H1 (cell line): Measurements from ENCODE around the gene SOX30. TPM values are rescaled to one million over a fixed set of nuclear protein-coding genes. Genes with fewer than 3 reads are reported as not detected.

ENCODE experiments used
- CTCF ChIA-PET: fragments of 300-600 bp; sonication (Branson Sonifier 250); formaldehyde crosslinking; loops from one replicate; lab custom pipeline; 2021; ENCODE audit not compliant: partially characterized antibody; lab: Charles Lee
- POLR2A ChIA-PET: fragments of 300-600 bp; sonication (Branson Sonifier 250); formaldehyde crosslinking; loops from one replicate; lab custom pipeline; 2021; ENCODE audit warnings: inconsistent platforms; ENCODE audit not compliant: partially characterized antibody; lab: Charles Lee
- DNase-seq, 2 experiments: peaks; one replicate each; pipeline versions ENCODE4 v3.0.0 to v3.0.0-alpha.2; 2010 to 2022; ENCODE audit warnings: low spot score in 2 of 2, low read depth in 1 of 2, mixed read lengths in 1 of 2
- FAIRE-seq: peaks from 2 replicates; lab custom pipeline; 2011; peaks lifted over from hg19 to GRCh38; lab: Jason Lieb, UNC
- H2AFZ ChIP-seq: 2 replicates; pipeline ENCODE4 v1.8.1; 2012; ENCODE audit warnings: low read length, inconsistent platforms
- H2AK5ac ChIP-seq: 2 replicates; pipeline ENCODE4 v1.6.1; 2013; ENCODE audit warnings: low read depth, low read length
- H2BK120ac ChIP-seq: replicated peaks from 2 replicates; pipeline ENCODE3; 2013; ENCODE audit warnings: low read depth, low read length, inconsistent platforms
- H2BK12ac ChIP-seq: 2 replicates; pipeline ENCODE4 v1.6.1; 2013; ENCODE audit warnings: low read depth, low read length
- H2BK15ac ChIP-seq: 2 replicates; pipeline ENCODE4 v1.6.1; 2013; ENCODE audit warnings: low read length
- H2BK20ac ChIP-seq: 2 replicates; pipeline ENCODE4 v1.6.1; 2013; ENCODE audit warnings: low read length
- H2BK5ac ChIP-seq: 2 replicates; pipeline ENCODE4 v1.6.1; 2013; ENCODE audit warnings: low read depth, low read length
- H3K14ac ChIP-seq: 2 replicates; pipeline ENCODE4 v1.6.1; 2013; ENCODE audit warnings: inconsistent platforms; ENCODE audit not compliant: insufficient read length
- H3K18ac ChIP-seq: 2 replicates; pipeline ENCODE4 v1.6.1; 2013; ENCODE audit warnings: low read length; ENCODE audit errors: extremely low read depth
- H3K23ac ChIP-seq: 2 replicates; pipeline ENCODE4 v1.6.1; 2013; ENCODE audit warnings: inconsistent platforms; ENCODE audit not compliant: insufficient read length
- H3K23me2 ChIP-seq: 2 replicates; pipeline ENCODE4 v1.6.1; 2013; ENCODE audit warnings: low read depth, low read length
- H3K27ac ChIP-seq: 2 replicates; pipeline ENCODE4 v1.6.1; 2011; ENCODE audit warnings: low read depth, low read length, inconsistent platforms
- H3K27me3 ChIP-seq, 4 experiments: replicated peaks in 1 of 4; 1 replicate in 1 of 4; 2 replicates in 3 of 4; pipeline versions ENCODE4 v1.6.1 to v1.8.1; 2011 to 2013; ENCODE audit warnings: low read length in 3 of 4, mild to moderate bottlenecking in 3 of 4, inconsistent platforms in 2 of 4, mixed read lengths in 2 of 4, moderate library complexity in 1 of 4; ENCODE audit not compliant: control insufficient read depth in 3 of 4, insufficient read depth in 3 of 4; ENCODE audit errors: extremely low read depth in 1 of 4
- H3K36me3 ChIP-seq, 4 experiments: 2 replicates each; pipeline versions ENCODE4 v1.6.1 to v1.8.1; 2011 to 2013; ENCODE audit warnings: mild to moderate bottlenecking in 4 of 4, low read length in 3 of 4, moderate library complexity in 2 of 4, control low read depth in 1 of 4, inconsistent platforms in 1 of 4; ENCODE audit not compliant: insufficient read depth in 4 of 4, control insufficient read depth in 2 of 4
- H3K4ac ChIP-seq: replicated peaks from 2 replicates; pipeline ENCODE3; 2013; ENCODE audit warnings: low read length, low read depth, mixed read lengths, inconsistent platforms; ENCODE audit not compliant: insufficient read length
- H3K4me1 ChIP-seq, 4 experiments: replicated peaks in 1 of 4; 1 replicate in 1 of 4; 2 replicates in 3 of 4; pipeline versions ENCODE4 v1.6.1 to v1.8.1; 2011 to 2013; ENCODE audit warnings: low read length in 3 of 4, inconsistent platforms in 2 of 4, mixed read lengths in 1 of 4; ENCODE audit not compliant: insufficient read depth in 4 of 4, control insufficient read depth in 3 of 4
- H3K4me2 ChIP-seq, 2 experiments: 2 replicates each; pipeline versions ENCODE4 v1.6.1 to v1.8.1; 2011 to 2013; ENCODE audit warnings: low read depth in 2 of 2, low read length in 2 of 2, control low read depth in 1 of 2, inconsistent platforms in 1 of 2, mild to moderate bottlenecking in 1 of 2; ENCODE audit not compliant: insufficient read depth in 1 of 2
- H3K4me3 ChIP-seq, 4 experiments: fragments of 200-600, 300-600 bp in 1 of 4; sonication (generic), shearing (Covaris generic), sonication (Bioruptor Twin) in 1 of 4; 2 replicates each; pipeline versions ENCODE4 v1.5.1 to v1.8.1; 2011 to 2016; ENCODE audit warnings: low read length in 4 of 4, low read depth in 3 of 4, control low read depth in 2 of 4, inconsistent platforms in 2 of 4, mild to moderate bottlenecking in 2 of 4, mixed read lengths in 1 of 4, moderate library complexity in 1 of 4; ENCODE audit not compliant: insufficient read depth in 2 of 4; ENCODE audit errors: extremely low read depth in 1 of 4
- H3K56ac ChIP-seq: replicated peaks from 2 replicates; pipeline ENCODE3; 2013; ENCODE audit warnings: low read depth, mild to moderate bottlenecking, mixed read lengths, low read length, inconsistent platforms; ENCODE audit not compliant: insufficient read length
- H3K79me1 ChIP-seq: 2 replicates; pipeline ENCODE4 v1.6.1; 2013; ENCODE audit warnings: low read depth, low read length, control low read depth
- H3K79me2 ChIP-seq, 2 experiments: 2 replicates each; pipeline versions ENCODE4 v1.6.1 to v1.8.1; 2012 to 2013; ENCODE audit warnings: low read length in 2 of 2, mild to moderate bottlenecking in 2 of 2, inconsistent platforms in 1 of 2; ENCODE audit not compliant: insufficient read depth in 2 of 2, control insufficient read depth in 1 of 2
- H3K9ac ChIP-seq, 4 experiments: replicated peaks in 1 of 4; 1 replicate in 1 of 4; 2 replicates in 3 of 4; pipeline versions ENCODE4 v1.6.1 to v1.8.1; 2011 to 2013; ENCODE audit warnings: low read depth in 3 of 4, low read length in 3 of 4, control low read depth in 2 of 4, mild to moderate bottlenecking in 2 of 4, moderate library complexity in 2 of 4, inconsistent platforms in 1 of 4; ENCODE audit errors: extremely low read depth in 1 of 4
- H3K9me3 ChIP-seq, 2 experiments: 2 replicates each; pipeline versions ENCODE4 v1.6.1 to v1.8.1; 2012 to 2013; ENCODE audit warnings: mild to moderate bottlenecking in 2 of 2, moderate library complexity in 2 of 2, control low read depth in 1 of 2, inconsistent platforms in 1 of 2, low read depth in 1 of 2, low read length in 1 of 2, mixed read lengths in 1 of 2; ENCODE audit not compliant: insufficient read depth in 2 of 2
- H4K20me1 ChIP-seq, 2 experiments: replicated peaks in 1 of 2; 2 replicates each; pipeline versions ENCODE3 to v1.8.1; 2011 to 2013; ENCODE audit warnings: inconsistent platforms in 2 of 2, low read length in 2 of 2, mild to moderate bottlenecking in 1 of 2; ENCODE audit not compliant: insufficient read depth in 2 of 2, control insufficient read depth in 1 of 2
- H4K5ac ChIP-seq: 2 replicates; pipeline ENCODE4 v1.6.1; 2013; ENCODE audit warnings: low read length, low read depth, mixed read lengths, inconsistent platforms; ENCODE audit not compliant: insufficient read length
- H4K8ac ChIP-seq: 2 replicates; pipeline ENCODE4 v1.8.0; 2013; ENCODE audit warnings: mild to moderate bottlenecking, moderate library complexity, low read length, inconsistent platforms; ENCODE audit not compliant: insufficient read depth; ENCODE audit errors: extremely low read depth
- H4K91ac ChIP-seq: replicated peaks from 2 replicates; pipeline ENCODE3; 2013; ENCODE audit warnings: low read length, mixed read lengths, inconsistent platforms; ENCODE audit not compliant: insufficient read length
- CEBPB ChIP-seq: IDR thresholded peaks from 2 replicates; pipeline ENCODE4 v1.6.1; 2012; ENCODE audit warnings: low read depth, low read length
- FOSL1 ChIP-seq: IDR thresholded peaks from 2 replicates; pipeline ENCODE4 v1.6.1; 2011; ENCODE audit warnings: mild to moderate bottlenecking, low read depth, low read length, moderate library complexity; ENCODE audit not compliant: insufficient read depth
- KDM4A ChIP-seq: IDR thresholded peaks from one replicate; pipeline ENCODE4 v1.7.1; 2012; ENCODE audit warnings: low read depth, mild to moderate bottlenecking, moderate library complexity, low read length, inconsistent platforms; ENCODE audit not compliant: severe bottlenecking
- TEAD4 ChIP-seq: IDR thresholded peaks from 2 replicates; pipeline ENCODE4 v1.6.1; 2012; ENCODE audit warnings: low read depth, low read length, inconsistent platforms, mixed read lengths
- WGBS, 2 experiments: shearing (Covaris generic) in 1 of 2; methylation state at CpG; one replicate each; pipeline versions ENCODE4 v1.1.6 to v1.1.7; 2013 to 2015; ENCODE audit warnings: low lambda C conversion rate in 2 of 2, mixed read lengths in 2 of 2, inconsistent platforms in 1 of 2, low coverage in 1 of 2, missing lambda C conversion rate in 1 of 2; ENCODE audit not compliant: insufficient replicate concordance in 2 of 2, insufficient coverage in 1 of 2, insufficient read length in 1 of 2; ENCODE audit errors: extremely low coverage in 1 of 2, missing lambda C conversion rate in 1 of 2; 5-methylcytosine and 5-hydroxymethylcytosine counted together
- polyA plus RNA-seq, 7 experiments: library from polyadenylated mRNA; depleted of rRNA in 3 of 7; stranded (reverse) in 5 of 7; unstranded in 2 of 7; fragments of >200 nt in 5 of 7; fragments of 200-250 nt in 2 of 7; gene quantifications; 1 replicate in 5 of 7; 2 replicates in 1 of 7; 4 replicates in 1 of 7; pipeline versions ENCODE4 v1.2.1 to v1.2.3, GENCODE V29; 2011 to 2013; ENCODE audit warnings: missing spikeins in 2 of 7, mixed read lengths in 2 of 7
- total RNA-seq: library from RNA; stranded (reverse); fragmentation: NEBNext Ultra II Directional; extraction: Animal tissue kit (Norgen Biotek cat#: 25700); gene quantifications from 2 replicates; pipeline ENCODE4 v1.2.1, GENCODE V29; 2021

Gene SOX30
- total and polyA plus RNA-seq, 2 of the 8 experiments (the other 6 are each of a cell fraction or from before 2014, with no cell fraction given): 0.35 TPM; not detected in 1

DNA sequence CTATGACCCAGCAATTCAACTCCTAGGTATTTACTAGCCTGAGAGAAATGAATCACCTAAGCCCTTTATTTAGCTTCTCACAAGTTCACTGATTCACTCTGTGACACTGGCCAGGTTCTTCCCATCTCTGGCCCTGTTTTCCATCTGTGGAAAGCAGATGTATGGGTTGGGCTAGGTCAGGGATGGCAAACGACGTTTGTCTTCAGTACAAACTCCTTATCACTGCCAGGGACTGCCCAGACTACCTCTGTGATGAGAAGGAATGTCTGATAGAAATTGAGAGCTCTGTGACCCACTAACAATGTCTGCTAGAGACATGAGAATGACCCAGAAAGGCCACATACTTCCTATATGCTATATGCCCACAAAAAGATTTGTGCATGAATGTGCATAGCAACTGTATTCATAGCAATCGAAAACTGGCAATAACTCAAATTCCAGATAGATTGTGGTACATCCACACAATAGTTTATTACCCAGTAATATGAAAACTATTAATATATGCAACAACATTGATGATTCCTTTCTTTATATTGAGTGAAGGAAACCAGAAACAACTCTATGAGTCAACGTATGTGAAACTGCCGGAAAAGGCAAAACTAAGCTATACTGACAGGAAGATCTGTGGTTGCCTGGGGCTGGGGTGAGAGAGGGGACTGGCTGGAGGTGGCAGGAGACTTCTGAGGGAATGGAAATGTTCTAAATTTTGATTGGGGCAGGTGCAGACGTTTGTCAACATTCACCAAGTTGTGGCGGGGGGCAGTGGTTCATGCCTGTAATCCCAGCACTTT is 44.7 kb downstream of the SOX30 start:
- Histone ChIP-seq H3K56ac (no peak overlapping the region), H4K8ac (no peak overlapping the region), H3K23ac (no peak overlapping the region), H2BK5ac (no peak overlapping the region), H2AFZ (no peak overlapping the region), H3K36me3 (no peaks in the 10 kb centered on the region), H3K4me3 (no peak overlapping the region), H2AK5ac (no peak overlapping the region), H3K79me2 (no peaks in the 10 kb centered on the region), H3K9me3 (no peaks in the 10 kb centered on the region), H3K18ac (no peak overlapping the region), H3K27me3 (no peaks in the 10 kb centered on the region), H3K79me1 (no peaks in the 10 kb centered on the region), H3K4me2 (no peak overlapping the region), H4K5ac (no peak overlapping the region), H2BK15ac (no peak overlapping the region), H2BK12ac (no peak overlapping the region), H3K14ac (no peak overlapping the region), H3K23me2 (0 out of 2 replicates have a peak, but pooled peaks cover under 1% of the 10 kb centered on the region), H3K27ac (no peak overlapping the region), H3K4me1 (no peaks in the 10 kb centered on the region), H3K4ac (no peak overlapping the region), H2BK120ac (no peak overlapping the region), H2BK20ac (no peak overlapping the region), H4K91ac (no peak overlapping the region), H4K20me1 (no peaks in the 10 kb centered on the region), H3K9ac (no peak overlapping the region)
- POLR2A ChIA-PET: interaction anchor here (0.6 kb wide), 1 partner anchor 96 kb away, joined by 3 read pairs; no protein-coding TSS in a partner anchor
- TF ChIP-seq TEAD4 (no peak), FOSL1 (no peak), CEBPB (no peak), KDM4A (no peak)
- 89% methylated on average over 7 of the region's 7 CpGs; no CpG with 5 or more reads in 1 of the 2 experiments for WGBS, 2 experiments
- CTCF ChIA-PET: interaction anchor here (0.6 kb wide), 1 partner anchor 337 kb away, joined by 3 read pairs; no protein-coding TSS in a partner anchor
- DNase-seq: no peak
- no peak for FAIRE-seq
